Nephron progenitor cell (in vitro differentiated cells): ENCODE data around the gene BCOR.

Experiments used
- DNase-seq: peaks from one replicate; pipeline ENCODE4 v3.0.0; 2021
- H3K27ac Mint-ChIP-seq: 2 replicates; pipeline ENCODE4 v1.8.0; 2021; ENCODE audit warnings: mild to moderate bottlenecking, moderate library complexity, mixed read lengths
- H3K27me3 Mint-ChIP-seq: 2 replicates; pipeline ENCODE4 v1.8.0; 2021; ENCODE audit warnings: mild to moderate bottlenecking, low read depth, mixed read lengths; ENCODE audit not compliant: poor library complexity
- H3K36me3 Mint-ChIP-seq: 2 replicates; pipeline ENCODE4 v1.8.0; 2021; ENCODE audit warnings: low read depth, mixed read lengths
- H3K4me1 Mint-ChIP-seq: 2 replicates; pipeline ENCODE4 v1.8.0; 2021; ENCODE audit warnings: mixed read lengths
- H3K4me3 Mint-ChIP-seq: 2 replicates; pipeline ENCODE4 v1.8.0; 2021; ENCODE audit warnings: mild to moderate bottlenecking, moderate library complexity, mixed read lengths
- H3K9me3 Mint-ChIP-seq: 2 replicates; pipeline ENCODE4 v1.8.0; 2021; ENCODE audit warnings: mild to moderate bottlenecking, moderate library complexity, mixed read lengths
- TF ChIP-seq, protein P1 (sequence below): fragments of 200-600 bp; sonication (generic); IDR thresholded peaks from 2 replicates; pipeline ENCODE4 v1.5.0; 2021; ENCODE audit warnings: antibody characterized with exemption

Gene BCOR

DNA sequence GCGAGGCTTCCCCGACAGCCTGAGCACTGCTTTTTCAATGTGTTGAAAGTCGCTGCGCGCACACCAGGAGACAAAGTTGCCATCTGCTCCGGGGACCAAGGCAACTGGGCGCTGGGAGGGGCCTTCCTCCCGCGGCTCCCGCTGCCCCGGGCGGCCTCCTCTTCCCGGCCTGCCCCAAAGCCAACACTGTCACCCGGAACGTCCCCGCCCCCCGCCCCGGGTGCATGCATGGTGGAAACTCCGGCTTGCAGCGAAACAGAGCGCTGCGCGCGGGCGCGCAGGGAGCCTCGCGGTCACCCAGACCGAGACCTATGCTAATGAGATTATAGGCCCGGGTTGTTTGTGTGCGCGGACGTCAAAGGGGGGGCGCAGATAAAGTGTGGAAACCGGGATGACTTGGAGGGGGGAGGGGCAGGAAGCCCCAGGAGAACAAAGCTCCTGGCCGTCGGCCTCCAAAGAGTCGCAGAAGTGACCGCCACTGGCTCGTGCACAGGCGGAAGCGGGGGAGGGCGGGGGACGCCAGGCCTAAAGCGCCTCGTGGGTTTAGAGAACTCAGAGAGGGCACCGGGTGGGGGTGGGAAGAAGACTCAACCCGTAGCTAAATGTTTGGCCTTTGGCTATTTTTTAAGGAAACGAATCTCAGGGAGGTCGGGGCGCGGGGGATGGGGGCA lies 88.8 kb downstream of the BCOR start:
- TF ChIP-seq, protein P1, sequence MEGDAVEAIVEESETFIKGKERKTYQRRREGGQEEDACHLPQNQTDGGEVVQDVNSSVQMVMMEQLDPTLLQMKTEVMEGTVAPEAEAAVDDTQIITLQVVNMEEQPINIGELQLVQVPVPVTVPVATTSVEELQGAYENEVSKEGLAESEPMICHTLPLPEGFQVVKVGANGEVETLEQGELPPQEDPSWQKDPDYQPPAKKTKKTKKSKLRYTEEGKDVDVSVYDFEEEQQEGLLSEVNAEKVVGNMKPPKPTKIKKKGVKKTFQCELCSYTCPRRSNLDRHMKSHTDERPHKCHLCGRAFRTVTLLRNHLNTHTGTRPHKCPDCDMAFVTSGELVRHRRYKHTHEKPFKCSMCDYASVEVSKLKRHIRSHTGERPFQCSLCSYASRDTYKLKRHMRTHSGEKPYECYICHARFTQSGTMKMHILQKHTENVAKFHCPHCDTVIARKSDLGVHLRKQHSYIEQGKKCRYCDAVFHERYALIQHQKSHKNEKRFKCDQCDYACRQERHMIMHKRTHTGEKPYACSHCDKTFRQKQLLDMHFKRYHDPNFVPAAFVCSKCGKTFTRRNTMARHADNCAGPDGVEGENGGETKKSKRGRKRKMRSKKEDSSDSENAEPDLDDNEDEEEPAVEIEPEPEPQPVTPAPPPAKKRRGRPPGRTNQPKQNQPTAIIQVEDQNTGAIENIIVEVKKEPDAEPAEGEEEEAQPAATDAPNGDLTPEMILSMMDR = no peak
- Mint-ChIP-seq H3K9me3 (peaks cover 15% of the 10 kb centered on the region), H3K27me3 (peaks cover 71% of the 10 kb centered on the region), H3K4me3 (peak overlapping the region; percentile 78), H3K27ac (no peak overlapping the region), H3K36me3 (no peaks in the 10 kb centered on the region), H3K4me1 (peaks cover 68% of the 10 kb centered on the region)
- DNase-seq = peak; percentile 59

DNA sequence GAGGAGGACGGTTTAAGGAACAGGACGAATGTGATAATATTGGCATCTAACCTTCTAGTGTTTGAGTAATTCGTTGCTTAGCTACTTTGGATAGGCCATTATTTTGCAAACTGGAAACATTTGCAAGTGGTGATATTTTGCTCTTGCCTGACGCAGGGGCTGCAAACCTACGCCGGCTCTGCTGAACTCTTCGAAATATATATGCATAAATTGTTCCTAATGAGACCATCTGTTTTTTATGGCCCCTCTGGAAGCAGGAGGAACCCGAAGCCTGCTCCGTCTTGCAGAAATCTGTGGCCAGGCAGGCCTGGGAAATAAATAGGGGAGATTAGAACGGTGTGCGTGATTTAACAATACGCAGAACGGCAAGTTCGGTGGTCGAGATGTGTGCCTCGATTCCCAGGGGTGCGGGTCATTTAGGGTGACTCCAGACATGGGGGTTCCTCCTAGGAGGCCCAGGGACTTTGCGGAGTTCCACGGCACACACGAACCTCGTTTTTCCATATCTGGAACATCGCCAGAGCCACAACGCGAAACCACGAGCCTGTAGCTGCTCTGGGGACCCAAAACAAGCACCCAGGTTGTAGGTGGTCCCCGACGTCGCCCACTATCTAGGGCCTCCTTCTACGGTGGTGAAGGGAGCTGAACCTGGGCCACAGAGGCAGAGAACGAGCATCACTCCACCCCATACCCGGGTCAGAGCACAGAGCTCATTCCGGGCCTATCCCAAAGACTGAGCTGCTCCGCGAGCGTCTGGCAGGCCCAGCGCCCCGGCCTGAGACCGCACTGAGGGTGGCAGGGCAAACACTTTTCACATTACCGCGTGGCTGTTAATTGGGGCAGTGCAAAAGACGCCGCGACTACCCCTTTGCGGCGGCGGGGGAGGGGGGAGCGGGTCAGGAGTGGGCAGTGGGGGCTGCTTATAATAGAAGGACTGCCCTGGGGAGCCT lies 89.7 kb downstream of the BCOR start:
- no peak overlapping the region for H3K27ac Mint-ChIP-seq
- peaks cover 15% of the 10 kb centered on the region for H3K9me3 Mint-ChIP-seq
- no peak for DNase-seq
- peaks cover 76% of the 10 kb centered on the region for H3K4me1 Mint-ChIP-seq
- H3K36me3 Mint-ChIP-seq = no peaks in the 10 kb centered on the region
- TF ChIP-seq, protein P1 = no peak
- peaks cover 79% of the 10 kb centered on the region for H3K27me3 Mint-ChIP-seq
- peak overlapping the region; percentile 78 for H3K4me3 Mint-ChIP-seq

DNA sequence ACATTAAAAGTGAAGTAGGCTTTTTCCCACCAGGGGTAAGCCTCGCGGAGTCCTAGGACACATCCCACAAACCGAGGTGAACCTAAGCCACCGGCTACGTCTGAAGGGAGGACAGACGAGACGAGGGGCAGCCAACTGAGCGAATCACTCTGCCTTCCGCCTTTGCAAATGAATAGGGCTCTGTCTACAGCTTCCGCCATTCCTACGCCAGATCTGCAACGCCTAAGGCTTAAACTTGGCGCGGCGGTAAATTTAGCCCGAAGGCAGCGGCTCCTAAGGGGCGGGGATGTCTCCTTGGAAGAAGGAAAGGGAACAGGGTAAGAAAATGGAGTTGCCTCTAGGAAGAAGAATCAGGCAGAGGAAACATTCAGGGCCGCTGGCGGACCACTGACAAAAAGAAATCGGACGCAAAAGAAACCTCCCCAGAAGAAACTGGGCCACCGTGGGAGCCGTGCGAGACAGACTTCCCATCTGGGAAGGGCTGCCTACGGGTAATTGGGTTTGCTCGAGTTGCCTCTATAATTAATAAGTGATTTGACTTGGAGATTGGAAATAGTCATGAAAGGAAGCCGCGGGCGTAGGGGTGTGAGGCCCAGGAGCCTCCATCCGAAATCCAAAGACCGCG lies 90.5 kb downstream of the BCOR start:
- peaks cover 81% of the 10 kb centered on the region for H3K27me3 Mint-ChIP-seq
- H3K4me3 Mint-ChIP-seq = peak overlapping the region; percentile 70
- DNase-seq = peak; percentile 33
- TF ChIP-seq, protein P1 = no peak
- H3K9me3 Mint-ChIP-seq = peaks cover 15% of the 10 kb centered on the region
- no peaks in the 10 kb centered on the region for H3K36me3 Mint-ChIP-seq
- peaks cover 72% of the 10 kb centered on the region for H3K4me1 Mint-ChIP-seq
- H3K27ac Mint-ChIP-seq = no peak overlapping the region

DNA sequence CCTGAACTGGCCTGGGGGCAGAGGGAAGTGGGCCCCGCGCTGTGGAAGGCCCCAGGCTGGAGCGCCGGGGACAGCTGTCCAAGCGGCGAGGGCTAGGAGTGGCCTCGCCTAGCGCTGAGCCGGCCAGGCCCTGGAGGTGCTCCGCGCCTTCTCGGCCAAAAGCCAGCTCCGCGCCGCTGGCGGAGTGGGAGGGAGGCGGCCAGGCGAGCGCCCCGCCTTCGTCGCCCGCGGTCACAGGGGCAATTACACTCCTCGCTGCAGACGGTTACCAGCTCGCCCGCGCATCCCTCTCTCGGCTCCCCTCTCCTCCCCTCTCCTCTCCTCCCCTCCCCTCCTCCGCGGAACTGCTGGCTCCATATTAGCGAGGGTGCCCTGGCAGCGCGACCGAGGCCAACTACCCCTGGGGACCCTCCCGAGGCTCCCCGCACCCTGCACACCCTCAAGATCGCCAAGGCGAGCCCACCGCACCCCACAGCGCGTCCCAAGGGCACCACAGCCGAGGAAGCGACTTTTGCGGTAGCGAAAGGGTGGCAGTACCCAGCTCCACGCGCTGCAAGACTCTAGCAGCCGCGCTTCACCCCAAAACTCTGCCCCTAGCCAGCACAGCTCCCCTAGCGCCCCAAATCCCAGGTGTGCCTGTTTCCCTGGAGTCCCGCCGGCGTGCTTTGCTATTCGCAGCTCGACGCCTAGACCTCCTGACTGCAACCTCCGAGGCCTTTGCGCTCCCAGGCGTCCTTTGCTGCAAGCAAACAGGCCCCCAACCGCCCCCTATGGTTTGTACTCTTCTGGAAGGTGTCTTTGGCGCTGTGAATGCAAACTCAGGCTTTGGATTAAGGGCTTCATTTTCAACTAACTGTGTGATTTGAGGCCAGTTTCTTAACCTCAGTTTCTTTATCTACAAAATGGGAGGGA lies 91.4 kb downstream of the BCOR start:
- Mint-ChIP-seq H3K4me1 (peaks cover 66% of the 10 kb centered on the region), H3K27ac (no peak overlapping the region), H3K36me3 (no peaks in the 10 kb centered on the region), H3K4me3 (peak overlapping the region; percentile 52), H3K27me3 (peaks cover 81% of the 10 kb centered on the region), H3K9me3 (peaks cover 16% of the 10 kb centered on the region)
- peak; percentile 73 for DNase-seq
- TF ChIP-seq, protein P1 = no peak

DNA sequence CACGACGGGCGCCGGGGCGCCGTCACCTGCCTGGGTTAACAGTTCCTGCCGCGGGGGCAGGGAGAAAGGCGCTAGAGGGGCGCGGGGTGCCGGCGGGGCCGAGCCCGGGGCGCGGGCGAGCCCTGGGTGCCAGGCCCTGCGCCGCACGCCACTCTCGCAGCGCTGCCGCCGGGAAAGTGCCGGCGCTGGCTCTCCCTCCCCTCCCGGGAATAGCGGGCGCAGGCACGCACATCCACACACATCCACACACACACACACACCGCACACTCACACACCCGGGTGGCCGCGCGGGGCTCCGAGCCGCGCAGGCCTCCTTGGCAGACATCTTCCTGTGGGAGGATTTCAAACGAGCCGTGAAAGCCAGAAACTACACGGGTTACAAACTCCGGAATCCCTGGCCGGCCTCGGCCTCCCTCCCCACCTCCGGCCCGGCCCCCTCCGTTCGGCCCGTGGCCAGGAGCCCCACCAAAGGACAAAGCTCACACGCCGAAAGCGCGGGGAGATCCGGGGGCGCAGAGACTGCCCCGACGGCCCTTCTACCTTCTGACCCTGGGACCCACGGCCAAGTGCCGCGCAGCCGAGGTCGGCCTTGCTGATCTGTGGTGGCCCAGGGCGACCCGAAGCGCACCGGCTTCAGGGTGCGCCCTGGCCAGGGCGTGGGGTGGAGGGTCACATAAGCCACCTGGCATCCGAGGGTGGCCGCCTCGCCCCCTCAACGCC lies 92.3 kb downstream of the BCOR start:
- peak; percentile 23 for DNase-seq
- H3K4me1 Mint-ChIP-seq = peaks cover 57% of the 10 kb centered on the region
- TF ChIP-seq, protein P1 = no peak
- no peaks in the 10 kb centered on the region for H3K36me3 Mint-ChIP-seq
- peak overlapping the region; percentile 81 for H3K4me3 Mint-ChIP-seq
- no peak overlapping the region for H3K27ac Mint-ChIP-seq
- peaks cover 77% of the 10 kb centered on the region for H3K27me3 Mint-ChIP-seq
- peaks cover 21% of the 10 kb centered on the region for H3K9me3 Mint-ChIP-seq
